GM21360 (cell line): ENCODE measurements around the gene DCPS.
"Not testable (repeated sequence)": the region's sequence is repeated elsewhere in the genome, so short reads cannot be mapped to it uniquely, and the experiment has no call there.

Source experiments
- ATAC-seq: cut with Tn5 transposase; IDR thresholded peaks from one replicate; pipeline ENCODE4 v1.9.1; 2021; ENCODE audit warnings: mild to moderate bottlenecking, moderate library complexity; ENCODE audit not compliant: unreplicated experiment

The DCPS gene

DNA sequence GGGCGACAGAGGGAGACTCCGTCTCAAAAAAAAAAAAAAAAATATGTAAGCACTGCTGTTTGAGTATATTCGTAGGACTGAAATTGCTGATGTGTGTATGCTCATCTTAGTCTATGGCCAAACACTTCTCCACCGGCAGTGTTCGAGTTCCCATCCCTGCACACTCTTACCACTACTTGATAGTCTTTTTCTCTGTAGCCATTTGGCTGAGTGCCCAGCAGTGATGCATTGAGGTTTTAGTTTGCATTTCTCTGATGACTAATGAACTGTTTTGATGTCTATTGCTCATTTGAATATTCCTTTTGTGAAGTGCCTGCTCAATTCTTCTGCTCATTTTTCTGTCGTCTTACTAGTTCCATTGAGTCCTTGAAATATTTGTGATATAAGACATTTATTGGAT is 19.0 kb upstream of the DCPS start:
- ATAC-seq = peak; percentile 40

DNA sequence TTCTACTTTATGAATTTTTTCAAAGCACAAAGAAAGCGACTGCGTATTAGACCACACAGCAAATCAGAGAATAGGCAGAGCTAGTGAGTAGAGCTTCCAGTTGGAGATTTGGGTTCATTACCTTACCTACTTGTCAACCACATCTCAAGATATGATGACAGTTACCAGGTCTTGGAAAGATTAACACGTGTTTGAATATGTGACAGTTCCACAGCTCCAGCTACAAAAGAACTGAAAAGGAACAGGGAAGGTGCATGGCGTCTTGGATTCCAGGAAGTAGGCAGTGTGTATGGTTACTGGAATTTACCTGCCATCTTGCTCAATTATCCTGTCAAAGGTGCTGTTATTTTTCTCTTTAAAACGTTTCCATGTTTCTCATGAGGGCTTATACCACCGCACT is 15.6 kb upstream of the DCPS start:
- no peak for ATAC-seq

DNA sequence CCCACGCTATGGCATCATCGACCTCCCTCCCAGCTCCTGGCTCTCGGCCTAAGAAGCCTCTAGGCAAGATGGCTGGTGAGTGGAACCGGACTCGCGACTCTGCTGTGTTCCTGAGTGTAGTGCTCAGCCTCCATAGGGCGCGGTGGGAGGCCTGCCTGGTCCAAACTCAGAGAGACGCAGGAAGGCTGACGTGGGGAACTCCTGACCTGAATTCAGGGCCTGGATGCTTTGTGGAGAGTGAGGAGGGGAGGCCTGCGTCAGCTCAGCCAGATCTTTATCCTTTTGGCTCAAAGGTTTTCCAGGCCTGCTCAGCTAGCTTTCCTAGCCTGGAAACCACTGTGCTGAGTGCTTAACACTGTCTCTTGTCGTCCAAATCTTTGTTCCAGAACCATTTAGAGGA is 13.0 kb upstream of the DCPS start:
- no peak for ATAC-seq

DNA sequence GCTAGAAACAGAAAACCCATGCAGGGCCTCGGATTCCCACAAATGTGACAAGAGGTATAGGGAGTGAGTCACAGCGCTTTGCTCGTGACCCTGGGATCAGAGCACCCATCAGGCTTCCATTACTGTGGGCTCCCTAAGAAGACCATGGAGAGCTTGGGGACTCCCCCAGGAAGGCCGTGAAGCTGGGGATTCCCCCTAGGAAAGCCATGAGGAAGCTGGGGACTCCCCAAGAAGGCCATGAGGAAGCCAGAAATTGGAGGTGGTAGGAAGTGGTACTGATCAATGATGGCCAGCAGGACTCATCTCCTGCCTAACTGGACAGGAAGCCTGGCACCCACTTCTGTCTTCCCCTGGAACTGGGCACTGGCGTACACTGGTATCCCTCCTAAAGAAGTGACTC is 10.1 kb upstream of the DCPS start:
- peak; percentile 59 for ATAC-seq

DNA sequence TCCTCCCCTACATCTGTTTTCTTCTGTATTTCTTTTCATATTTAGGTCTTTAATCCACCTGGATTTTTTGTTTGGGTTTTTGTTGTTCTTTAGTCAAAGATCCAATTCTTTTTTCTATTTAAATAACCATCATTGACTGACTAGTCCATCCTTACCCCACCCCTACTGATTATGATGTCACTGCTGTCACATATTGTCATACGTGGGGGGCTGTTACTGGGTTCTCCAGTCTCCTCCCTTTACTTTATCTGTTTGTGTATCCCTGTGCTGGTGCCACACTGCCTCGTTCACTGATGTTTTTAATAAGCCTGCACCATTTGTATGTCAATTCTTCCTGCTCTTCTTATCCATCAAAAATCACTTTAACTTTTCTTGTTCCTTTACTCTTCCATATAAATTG is 6.9 kb upstream of the DCPS start:
- ATAC-seq = no peak

DNA sequence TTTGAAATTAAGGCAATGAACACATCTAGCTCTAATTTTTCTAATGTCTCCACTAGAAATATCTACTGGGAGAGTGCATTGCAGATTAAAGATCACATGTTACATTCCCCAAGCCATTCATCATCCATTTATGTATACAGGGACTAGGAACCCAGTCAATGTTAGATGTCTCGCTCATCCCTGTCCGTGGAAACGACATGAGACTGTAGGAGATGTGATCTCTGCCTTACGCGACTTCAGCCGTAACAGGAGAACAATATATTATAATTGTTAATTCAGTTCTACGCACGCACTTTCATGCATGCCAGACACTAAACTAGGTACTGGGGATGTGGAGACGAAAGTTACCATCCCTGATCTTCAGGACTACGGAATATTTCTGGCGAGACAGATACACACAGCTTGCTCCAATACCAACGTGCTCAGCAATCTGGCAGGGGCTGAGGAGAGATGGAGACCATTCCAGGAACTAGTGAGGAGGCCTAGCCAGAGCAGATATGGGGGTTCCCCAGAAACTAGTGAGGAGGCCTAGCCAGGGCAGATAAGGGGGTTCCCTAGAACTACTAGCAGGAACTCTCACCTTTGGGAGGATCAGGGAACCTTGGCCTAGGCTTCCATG is 706 bp downstream of the DCPS start:
- no peak for ATAC-seq

DNA sequence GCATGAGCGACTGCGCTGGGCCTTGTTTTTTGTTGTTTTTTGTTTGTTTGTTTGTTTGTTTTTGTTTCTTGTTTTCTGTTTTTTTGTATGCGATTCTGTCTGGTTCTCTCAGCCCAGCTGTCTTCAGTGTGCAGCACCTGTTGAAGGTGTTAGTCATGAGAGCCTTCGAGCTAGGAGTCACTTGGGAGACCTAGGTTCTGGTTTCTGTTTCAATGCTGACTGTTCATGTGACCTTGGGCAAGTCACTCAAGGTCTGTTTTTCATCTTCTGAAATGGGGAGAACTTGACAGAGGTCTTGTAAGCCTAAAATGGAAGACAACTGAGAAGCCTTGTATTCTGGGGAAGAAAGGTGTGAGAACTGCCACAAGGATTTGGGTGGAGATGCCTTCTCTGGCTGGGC is 1.8 kb downstream of the DCPS start:
- ATAC-seq = peak; percentile 42

DNA sequence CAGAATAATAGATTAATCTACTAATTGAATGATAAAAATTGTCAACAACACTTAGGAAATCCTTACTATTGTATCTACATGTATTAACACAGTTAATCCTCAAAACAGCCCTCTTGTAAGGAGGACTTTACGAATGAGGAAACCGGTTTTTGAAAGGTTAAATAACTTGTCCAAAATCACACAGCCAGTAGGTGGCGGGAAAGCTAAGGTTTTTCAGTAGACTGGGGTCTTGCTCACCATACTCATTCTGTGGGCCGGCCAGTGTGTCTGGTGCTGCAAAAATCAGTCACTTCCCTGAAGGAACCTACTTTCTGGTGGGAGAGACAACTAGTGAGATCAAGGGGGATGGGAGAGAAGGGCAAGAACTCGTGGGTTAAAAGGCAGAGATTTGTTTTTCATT is 3.8 kb downstream of the DCPS start:
- ATAC-seq = no peak

DNA sequence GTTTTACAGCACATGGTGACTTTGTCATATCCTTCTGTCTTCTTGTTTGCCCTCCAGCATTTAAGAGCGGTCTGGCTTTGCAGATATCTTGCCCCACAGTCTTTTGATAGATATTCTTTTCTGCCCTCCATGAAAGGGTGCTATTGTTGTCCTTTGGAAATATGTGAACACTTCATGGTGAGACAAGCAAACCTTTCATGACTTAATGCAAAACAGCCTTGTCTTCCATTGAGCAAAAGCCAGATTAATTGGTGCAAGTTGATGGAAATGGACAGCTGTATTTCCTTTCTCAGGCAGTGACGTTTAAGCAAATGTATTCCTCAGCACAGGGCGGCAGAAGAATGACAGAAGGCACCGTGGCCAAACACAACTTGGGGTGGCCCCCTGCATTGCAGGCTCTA is 4.4 kb downstream of the DCPS start:
- ATAC-seq = no peak

DNA sequence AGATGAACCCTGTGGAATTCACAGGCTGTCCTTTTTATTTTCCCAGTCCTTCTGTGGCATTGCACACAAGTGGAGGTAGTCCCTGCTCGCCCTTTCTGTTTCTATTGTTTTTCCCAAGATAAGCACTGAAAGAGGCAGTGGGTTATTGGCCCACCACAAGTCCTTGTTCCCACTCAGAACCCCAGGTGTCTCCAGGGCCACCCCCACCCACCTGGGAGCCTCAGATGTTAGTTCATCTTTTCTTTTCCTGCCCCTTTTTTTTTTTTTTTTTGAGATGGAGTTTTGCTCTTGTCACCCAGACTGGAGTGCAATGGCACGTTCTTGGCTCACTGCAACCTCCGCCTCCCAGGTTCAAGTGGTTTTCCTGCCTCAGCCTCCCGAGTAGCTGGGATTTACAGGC is 4.9 kb downstream of the DCPS start:
- not testable (repeated sequence) for ATAC-seq

DNA sequence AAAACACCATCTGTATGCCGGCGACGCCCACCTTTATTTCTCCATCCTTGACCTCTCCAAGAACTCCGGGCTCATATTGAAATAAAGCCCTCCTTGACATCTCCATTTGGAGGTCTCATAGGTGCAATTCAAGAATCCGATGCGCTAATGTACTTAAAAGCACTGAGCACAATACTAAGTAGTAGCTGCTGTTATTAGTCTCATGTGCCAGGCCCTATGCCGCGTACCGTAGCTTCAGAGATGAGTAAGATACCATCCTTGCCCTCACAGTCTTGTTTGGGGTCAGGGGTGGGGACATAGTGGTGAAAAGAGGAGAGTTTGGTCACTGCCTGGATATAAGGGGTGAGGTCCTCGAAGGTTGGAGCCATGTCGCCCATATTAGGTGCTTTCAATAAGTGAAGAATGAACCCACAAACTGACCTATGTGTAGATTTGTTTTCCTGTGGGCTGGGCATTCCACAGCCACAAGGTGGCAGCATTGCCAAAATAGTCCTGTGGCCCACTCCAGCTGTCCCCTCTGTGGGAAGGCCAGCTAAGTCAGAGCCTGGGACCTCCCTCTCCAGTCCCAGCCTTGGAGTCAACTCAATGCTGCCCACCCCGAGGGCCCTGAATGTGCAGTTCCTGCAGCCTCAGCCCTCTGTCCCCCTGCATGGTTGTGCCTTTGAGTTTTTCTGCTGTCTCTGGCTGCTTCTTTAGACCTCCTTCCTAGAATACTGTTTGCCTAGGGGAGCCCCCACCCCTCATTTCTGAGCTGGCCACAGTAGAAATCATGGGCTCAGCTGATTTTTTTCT is 6.5 kb downstream of the DCPS start:
- no peak for ATAC-seq

DNA sequence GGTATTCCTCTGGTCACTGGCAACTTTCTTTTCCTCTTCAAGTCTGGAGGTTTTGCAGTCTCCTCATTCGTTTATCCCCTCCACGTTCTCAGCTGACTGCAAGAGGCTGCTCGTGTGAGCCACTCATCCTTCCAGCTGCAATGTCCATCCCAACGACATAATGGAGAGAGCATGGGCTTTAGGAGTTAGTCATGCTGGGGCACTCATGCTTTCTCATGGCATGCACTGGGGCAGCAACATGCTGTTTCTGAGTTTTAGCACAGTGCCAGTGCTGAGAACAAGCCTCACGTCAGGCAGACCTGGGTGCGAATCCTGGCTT is 7.1 kb downstream of the DCPS start:
- no peak for ATAC-seq

DNA sequence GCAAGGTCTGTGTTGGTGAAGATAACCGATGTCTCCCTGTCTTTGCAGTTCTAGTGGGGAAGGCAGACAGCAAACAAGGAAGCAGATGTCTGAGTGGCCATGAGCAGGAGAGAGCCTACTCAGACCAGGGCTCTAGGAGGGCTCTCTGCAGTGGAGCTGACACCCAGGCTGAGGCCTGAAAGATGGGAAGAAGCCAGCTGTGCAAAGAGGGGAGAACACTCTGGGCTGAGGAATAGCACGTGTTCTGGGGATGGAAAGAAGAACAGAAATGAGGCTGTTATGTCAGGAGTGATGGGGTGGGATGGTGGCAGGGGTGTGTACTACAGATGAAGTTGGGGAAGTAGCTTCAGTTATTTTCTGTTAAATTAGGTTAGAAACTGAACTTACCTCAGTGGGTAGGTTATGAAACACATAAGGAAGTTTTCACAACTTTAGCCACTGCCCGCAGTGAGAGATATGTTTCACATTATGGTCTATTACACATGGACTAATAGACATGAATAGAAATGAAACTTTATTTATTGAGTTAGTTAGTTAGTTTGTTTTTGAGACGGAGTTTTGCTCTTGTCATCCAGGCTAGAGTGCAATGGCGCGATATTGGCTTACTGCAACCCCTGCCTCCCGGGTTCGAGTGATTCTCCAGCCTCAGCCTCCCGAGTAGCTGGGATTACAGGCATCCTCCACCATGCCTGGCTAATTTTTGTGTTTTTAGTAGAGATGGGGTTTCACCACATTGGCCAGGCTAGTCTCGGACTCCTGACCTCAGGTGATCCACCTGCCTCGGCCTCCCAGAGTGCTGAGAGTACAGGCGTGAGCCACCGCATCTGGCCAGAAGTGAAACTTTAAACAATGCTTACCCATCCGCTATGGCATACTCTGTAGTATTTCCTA is 7.8 kb downstream of the DCPS start:
- peak; percentile 83 for ATAC-seq

DNA sequence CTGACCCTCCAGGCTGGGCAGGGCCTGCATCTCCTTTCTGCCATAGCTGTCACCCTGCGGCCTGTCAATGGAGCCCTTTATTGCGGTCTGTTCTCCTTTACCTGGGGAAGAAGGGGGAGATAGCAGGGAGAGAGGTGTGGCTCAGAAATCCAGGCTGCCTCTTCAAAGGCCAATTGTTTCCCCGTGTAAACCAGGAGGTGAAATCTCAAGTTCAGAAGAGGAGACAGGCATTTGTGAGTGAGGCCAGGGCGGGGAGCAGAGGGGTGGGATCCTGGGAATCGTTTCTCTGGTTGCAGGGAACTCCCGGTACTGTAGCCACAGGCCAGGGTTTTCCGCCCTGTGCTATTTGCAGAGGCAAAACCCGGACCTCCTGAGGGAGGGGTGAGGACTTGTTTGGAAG is 9.1 kb downstream of the DCPS start:
- ATAC-seq = no peak

DNA sequence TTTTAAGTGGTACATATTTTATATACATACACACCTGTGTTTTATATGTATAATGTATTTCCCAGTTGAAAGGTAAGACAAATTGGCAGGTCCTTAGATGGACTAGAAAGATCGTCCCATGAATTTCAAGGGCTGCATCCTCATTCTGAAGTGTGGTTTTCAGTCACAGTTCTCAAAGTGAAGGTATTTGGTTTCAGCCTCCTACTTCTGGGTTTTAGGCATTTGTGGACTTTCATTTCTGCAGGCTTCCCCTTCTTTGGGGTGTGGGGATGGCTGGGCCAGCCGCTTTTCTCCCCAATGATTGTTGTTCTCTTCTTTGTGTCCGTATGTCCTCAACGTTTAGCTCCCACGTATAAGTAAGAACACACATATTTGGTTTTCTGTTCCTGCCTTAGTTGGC is 10.0 kb downstream of the DCPS start:
- ATAC-seq = no peak

DNA sequence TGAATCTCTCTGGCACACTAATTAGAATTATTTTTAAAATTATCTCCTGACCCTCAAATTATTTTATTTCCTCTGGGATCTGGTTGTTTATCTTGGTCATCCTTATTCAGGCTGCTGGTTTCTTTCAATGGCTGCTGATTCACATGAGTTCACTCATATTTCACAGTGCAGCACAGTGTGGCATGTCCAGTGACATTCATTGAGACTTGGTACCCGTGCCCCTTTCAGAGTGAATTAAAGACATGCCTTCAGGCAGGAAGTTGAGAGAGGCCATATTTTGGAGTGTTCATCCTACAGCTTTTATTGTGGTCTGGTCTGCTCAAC is 13.5 kb downstream of the DCPS start:
- ATAC-seq = no peak

DNA sequence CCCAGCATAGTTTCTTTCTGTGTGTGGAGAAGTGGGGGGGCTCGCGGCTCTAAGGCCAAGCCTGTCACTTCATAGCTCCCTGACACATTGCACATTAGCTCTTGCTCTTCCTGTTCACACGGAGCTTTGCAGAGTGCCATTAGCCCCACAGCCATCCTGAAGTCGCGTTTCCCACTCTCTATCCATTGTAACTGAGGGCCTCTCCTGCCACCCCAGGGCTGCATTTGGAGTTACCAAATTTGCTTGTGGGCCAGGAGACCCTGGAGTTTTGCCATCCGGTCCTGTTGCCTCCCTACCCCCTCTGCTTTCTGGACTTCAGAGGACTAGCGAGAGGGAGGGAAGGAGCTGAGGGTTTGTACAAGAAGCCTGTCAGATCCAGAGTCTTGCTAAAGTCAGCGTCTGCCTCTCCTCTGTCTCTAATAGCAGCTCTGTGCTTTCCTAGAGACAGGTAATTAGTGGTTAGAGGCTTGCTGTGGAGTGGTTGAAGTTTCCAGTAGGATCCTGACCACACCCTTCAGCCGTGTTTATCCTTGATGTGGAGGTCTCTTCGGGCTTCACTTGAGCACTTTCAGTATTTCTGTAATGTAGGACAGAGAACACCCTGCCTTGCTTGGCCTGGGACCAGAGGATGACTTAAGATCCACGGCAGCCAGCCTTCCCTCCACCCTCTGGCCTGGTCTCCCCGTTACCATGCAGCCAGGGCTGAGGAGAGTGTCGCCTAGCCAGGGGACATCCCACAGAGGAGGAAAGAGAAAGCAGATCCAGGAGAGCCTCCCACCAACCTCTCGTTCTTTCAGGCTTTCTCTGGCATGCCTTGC is 14.1 kb downstream of the DCPS start:
- peak; percentile 21 for ATAC-seq

DNA sequence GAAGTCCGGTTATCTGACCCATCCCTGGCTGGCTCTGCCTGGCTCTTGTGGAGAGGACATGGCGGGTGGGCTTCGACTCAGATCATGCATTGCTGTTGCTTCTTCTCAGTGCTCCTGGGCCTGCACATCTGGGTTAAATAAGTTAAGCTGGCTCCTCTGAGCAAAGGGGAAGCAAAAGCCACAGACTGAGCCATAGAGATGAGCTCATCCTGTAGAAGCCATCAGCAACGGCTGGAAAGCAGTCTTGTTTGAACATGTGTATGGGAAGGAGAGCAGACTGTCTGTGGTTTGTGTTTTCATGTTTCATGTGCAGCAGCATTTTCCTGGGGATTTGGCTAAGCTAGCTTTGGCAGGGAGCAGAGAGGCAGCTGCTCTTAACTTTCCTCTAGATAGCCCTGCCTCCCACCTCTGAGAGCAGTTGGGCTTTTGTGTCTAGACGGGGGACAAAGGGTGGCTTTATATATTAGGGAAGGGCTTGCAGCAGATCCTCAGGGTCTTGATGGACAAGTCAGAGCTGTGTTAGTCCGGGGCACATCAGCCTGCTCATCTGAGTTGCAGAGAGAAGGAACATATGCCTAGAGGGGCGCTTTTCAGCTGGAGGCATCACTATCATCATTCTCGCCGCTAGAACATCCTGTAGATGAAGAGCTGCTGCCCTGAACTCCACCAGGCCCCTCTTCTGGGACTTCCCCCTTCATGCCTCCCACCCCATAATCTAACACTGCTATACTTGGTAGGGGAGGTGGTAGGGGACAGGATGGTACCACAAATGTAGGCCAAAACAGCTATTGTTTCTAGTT is 14.9 kb downstream of the DCPS start:
- peak; percentile 90 for ATAC-seq

DNA sequence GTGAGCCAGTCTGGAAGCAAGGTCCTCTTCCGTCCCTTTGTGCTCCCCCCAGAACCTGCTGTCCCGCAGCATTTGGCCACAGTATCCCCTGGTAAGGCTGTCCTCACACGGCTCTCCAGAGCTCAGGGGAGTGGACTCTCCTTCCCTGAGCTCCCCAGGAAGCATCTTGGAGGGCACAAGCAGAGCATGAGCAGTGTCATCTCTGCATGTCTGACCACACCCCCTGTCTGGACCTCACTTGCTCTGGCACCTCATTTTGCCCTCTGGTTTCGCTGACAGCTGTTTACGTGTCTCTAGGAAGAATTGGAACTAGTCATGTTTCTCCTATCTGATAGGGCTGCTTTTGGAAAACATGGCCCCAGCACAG is 15.5 kb downstream of the DCPS start:
- no peak for ATAC-seq

DNA sequence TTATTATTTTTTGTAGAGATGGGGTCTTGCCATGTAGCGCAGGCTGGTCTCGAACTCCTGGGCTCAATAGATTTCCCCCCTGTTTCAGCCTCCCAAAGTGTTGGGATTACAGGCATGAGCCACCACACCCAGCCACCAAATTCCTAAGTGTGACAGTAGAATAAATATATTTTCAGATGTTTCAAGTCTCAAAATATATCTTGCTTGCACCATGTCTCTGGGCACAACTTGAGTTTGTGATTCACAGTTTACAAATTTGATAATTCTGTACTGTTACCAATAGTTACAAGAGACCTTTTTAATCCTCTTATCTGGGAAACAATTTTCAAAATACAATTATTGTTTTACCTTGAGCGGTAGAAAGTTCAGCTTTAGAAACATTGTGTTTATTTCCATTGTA is 19.1 kb downstream of the DCPS start:
- ATAC-seq = no peak
